Body of pancreas (tissue), 4 donors: ENCODE results near the gene DHX57.

Experiments used
- POLR2A ChIP-seq, 3 donors: fragments of 450-650 bp; IDR thresholded peaks; one replicate each; pipeline ENCODE4 v1.6.1; 2016; ENCODE audit warnings: antibody characterized with exemption in 3 of 3, mild to moderate bottlenecking in 2 of 3
- TF ChIP-seq, protein P1 (sequence below), 7 experiments: fragments of 450-650 bp in 4 of 7; fragments of 200-600 bp in 3 of 7; sonication (generic) in 3 of 7; IDR thresholded peaks; one replicate each; pipeline ENCODE4 v1.5.1; 2016 to 2019; ENCODE audit warnings: antibody characterized with exemption in 7 of 7

DNA sequence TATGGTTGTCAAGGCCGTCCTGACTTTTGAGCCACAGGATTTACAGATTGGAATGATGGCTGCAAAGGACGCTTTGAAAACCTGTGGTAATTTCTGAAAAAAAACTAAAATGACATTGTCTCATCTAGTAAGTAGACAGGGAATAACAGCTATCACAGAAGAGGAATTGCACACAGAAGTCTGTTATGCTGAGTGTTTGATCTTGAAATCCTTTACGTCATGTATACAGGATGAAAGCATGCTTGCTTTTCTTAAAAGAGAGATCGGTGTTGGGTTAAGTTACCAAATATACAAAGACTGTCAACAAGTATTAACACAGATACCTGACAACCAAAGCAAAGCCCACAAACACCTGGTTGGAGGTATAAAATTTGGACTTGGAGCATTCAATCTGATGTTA lies 112.0 kb downstream of the DHX57 start:
- TF ChIP-seq, protein P1, sequence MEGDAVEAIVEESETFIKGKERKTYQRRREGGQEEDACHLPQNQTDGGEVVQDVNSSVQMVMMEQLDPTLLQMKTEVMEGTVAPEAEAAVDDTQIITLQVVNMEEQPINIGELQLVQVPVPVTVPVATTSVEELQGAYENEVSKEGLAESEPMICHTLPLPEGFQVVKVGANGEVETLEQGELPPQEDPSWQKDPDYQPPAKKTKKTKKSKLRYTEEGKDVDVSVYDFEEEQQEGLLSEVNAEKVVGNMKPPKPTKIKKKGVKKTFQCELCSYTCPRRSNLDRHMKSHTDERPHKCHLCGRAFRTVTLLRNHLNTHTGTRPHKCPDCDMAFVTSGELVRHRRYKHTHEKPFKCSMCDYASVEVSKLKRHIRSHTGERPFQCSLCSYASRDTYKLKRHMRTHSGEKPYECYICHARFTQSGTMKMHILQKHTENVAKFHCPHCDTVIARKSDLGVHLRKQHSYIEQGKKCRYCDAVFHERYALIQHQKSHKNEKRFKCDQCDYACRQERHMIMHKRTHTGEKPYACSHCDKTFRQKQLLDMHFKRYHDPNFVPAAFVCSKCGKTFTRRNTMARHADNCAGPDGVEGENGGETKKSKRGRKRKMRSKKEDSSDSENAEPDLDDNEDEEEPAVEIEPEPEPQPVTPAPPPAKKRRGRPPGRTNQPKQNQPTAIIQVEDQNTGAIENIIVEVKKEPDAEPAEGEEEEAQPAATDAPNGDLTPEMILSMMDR (IDR thresholded peaks at IDR 0.05) = no peak
- no peak for TF ChIP-seq POLR2A (IDR thresholded peaks at IDR 0.05)
